Loucy (cell line): Measurements from ENCODE around the gene IST1.

Experiments used
- H2AFZ ChIP-seq: fragments of 200-600 bp; sonication (generic); 2 replicates; pipeline ENCODE4 v1.6.0; 2016; ENCODE audit warnings: antibody characterized with exemption, mild to moderate bottlenecking, low read length, moderate library complexity
- H3F3A ChIP-seq: fragments of 200-600 bp; 2 replicates; pipeline ENCODE4 v1.6.0; 2016; ENCODE audit warnings: antibody characterized with exemption, low read depth, mild to moderate bottlenecking
- H3K27me3 ChIP-seq: fragments of 200-600 bp; sonication (generic); 2 replicates; pipeline ENCODE4 v1.6.1; 2014; ENCODE audit warnings: low read length, mild to moderate bottlenecking; ENCODE audit not compliant: insufficient read depth, poor library complexity, severe bottlenecking
- H3K36me3 ChIP-seq: fragments of 200-600 bp; sonication (generic); 2 replicates; pipeline ENCODE4 v1.6.1; 2016; ENCODE audit warnings: low read length; ENCODE audit not compliant: insufficient read depth
- H3K4me1 ChIP-seq: fragments of 200-600 bp; sonication (generic); 2 replicates; pipeline ENCODE4 v1.5.1; 2014; ENCODE audit warnings: low read length, mild to moderate bottlenecking; ENCODE audit not compliant: insufficient read depth, poor library complexity, severe bottlenecking
- H3K4me2 ChIP-seq: fragments of 200-600 bp; sonication (generic); 2 replicates; pipeline ENCODE4 v1.6.0; 2014; ENCODE audit warnings: antibody characterized with exemption, low read length, low read depth, mild to moderate bottlenecking; ENCODE audit not compliant: poor library complexity, severe bottlenecking
- H3K4me3 ChIP-seq: fragments of 200-600 bp; sonication (generic); 2 replicates; pipeline ENCODE4 v1.5.1; 2014; ENCODE audit warnings: low read length, mild to moderate bottlenecking, mixed read lengths; ENCODE audit not compliant: poor library complexity, severe bottlenecking
- H3K79me2 ChIP-seq: fragments of 200-600 bp; sonication (generic); 2 replicates; pipeline ENCODE4 v1.6.1; 2014; ENCODE audit warnings: low read length; ENCODE audit not compliant: insufficient read depth
- H3K9ac ChIP-seq: fragments of 200-600 bp; sonication (generic); 2 replicates; pipeline ENCODE4 v1.6.0; 2014; ENCODE audit warnings: mild to moderate bottlenecking, low read depth, low read length, moderate library complexity; ENCODE audit not compliant: poor library complexity, severe bottlenecking
- H3K9me2 ChIP-seq: fragments of 200-600 bp; sonication (generic); replicated peaks from 2 replicates; pipeline ENCODE4 v1.6.1; 2016; ENCODE audit warnings: low read depth, low read length, mixed read lengths
- H3K9me3 ChIP-seq: fragments of 200-600 bp; sonication (generic); 2 replicates; pipeline ENCODE4 v1.6.1; 2014; ENCODE audit warnings: mild to moderate bottlenecking, antibody characterized with exemption, low read length, low read depth; ENCODE audit not compliant: insufficient read depth
- H4K20me1 ChIP-seq: fragments of 200-600 bp; sonication (generic); 2 replicates; pipeline ENCODE4 v1.6.0; 2014; ENCODE audit warnings: antibody characterized with exemption, low read length, mild to moderate bottlenecking; ENCODE audit not compliant: insufficient read depth, poor library complexity, severe bottlenecking
- CTCF ChIP-seq: fragments of 200-600 bp; sonication (generic); conservative IDR thresholded peaks from 2 replicates; pipeline ENCODE4 v1.5.1; 2014; ENCODE audit warnings: mild to moderate bottlenecking, antibody characterized with exemption, low read length
- EZH2phosphoT487 ChIP-seq: fragments of 200-600 bp; IDR thresholded peaks from 2 replicates; pipeline ENCODE4 v1.6.1; 2018; ENCODE audit warnings: antibody characterized with exemption, mild to moderate bottlenecking, moderate library complexity, borderline replicate concordance

IST1 gene

GRCh38 chr16:71878911-71879310 lies 16.4 kb upstream of the IST1 start:
- no peak for TF ChIP-seq EZH2phosphoT487
- no peak for TF ChIP-seq CTCF
- Histone ChIP-seq H3F3A (peaks cover 10% of the 10 kb centered on the region; the same call in 1 of the 2 replicates), H2AFZ (no peak overlapping the region), H3K4me2 (peak overlapping the region; percentile 69), H3K9ac (no peak overlapping the region), H3K79me2 (peaks cover 4% of the 10 kb centered on the region; the same call in 1 of the 2 replicates), H4K20me1 (peaks cover 11% of the 10 kb centered on the region), H3K4me3 (no peak overlapping the region), H3K27me3 (no peaks in the 10 kb centered on the region), H3K9me3 (no peaks in the 10 kb centered on the region), H3K9me2 (no peaks in the 10 kb centered on the region), H3K36me3 (no peaks in the 10 kb centered on the region), H3K4me1 (peaks cover 42% of the 10 kb centered on the region)

GRCh38 chr16:71880176-71880575 lies 15.2 kb upstream of the IST1 start:
- H3K4me1 ChIP-seq: peaks cover 42% of the 10 kb centered on the region
- H3K4me2 ChIP-seq: peak overlapping the region; percentile 69
- H3K27me3 ChIP-seq: no peaks in the 10 kb centered on the region
- H3K9me3 ChIP-seq: no peaks in the 10 kb centered on the region
- peak overlapping the region; percentile 60 for H3K4me3 ChIP-seq
- H3F3A ChIP-seq: peaks cover 10% of the 10 kb centered on the region; the same call in 1 of the 2 replicates
- H4K20me1 ChIP-seq: peaks cover 11% of the 10 kb centered on the region
- H3K9me2 ChIP-seq: no peaks in the 10 kb centered on the region
- no peaks in the 10 kb centered on the region for H3K36me3 ChIP-seq
- H3K79me2 ChIP-seq: peaks cover 4% of the 10 kb centered on the region; the same call in 1 of the 2 replicates
- TF ChIP-seq CTCF (no peak), EZH2phosphoT487 (no peak)
- no peak overlapping the region for H2AFZ ChIP-seq
- H3K9ac ChIP-seq: peak overlapping the region; percentile 4

- Histone ChIP-seq H3K9ac (peak overlapping the region; percentile 7), H2AFZ (peak overlapping the region; percentile 86)
These were observed 12.7 kb upstream of the IST1 start for GRCh38 chr16:71882505-71883167.

More at GRCh38 chr16:71882505-71883167, 12.7 kb upstream of the IST1 start:
- H4K20me1 ChIP-seq: peaks cover 11% of the 10 kb centered on the region
- peak overlapping the region; percentile 86 for H3K4me3 ChIP-seq
- peak overlapping the region; percentile 89 for H3K4me2 ChIP-seq
- H3K79me2 ChIP-seq: peaks cover 4% of the 10 kb centered on the region; the same call in 1 of the 2 replicates
- H3K36me3 ChIP-seq: no peaks in the 10 kb centered on the region
- no peaks in the 10 kb centered on the region for H3K9me2 ChIP-seq
- H3K9me3 ChIP-seq: no peaks in the 10 kb centered on the region
- H3K4me1 ChIP-seq: peaks cover 42% of the 10 kb centered on the region
- TF ChIP-seq EZH2phosphoT487: no peak
- TF ChIP-seq CTCF: peak; percentile 85
- H3F3A ChIP-seq: peaks cover 10% of the 10 kb centered on the region; the same call in 1 of the 2 replicates
- H3K27me3 ChIP-seq: no peaks in the 10 kb centered on the region
